ENCODE data around the gene SLC7A5. TPM values are rescaled to one million over a fixed set of nuclear protein-coding genes. Genes with fewer than 3 reads are reported as not detected.

SLC7A5 gene
- total RNA-seq, 4 donors from 2014 or later: 7.0 to 133 (median 19.1) TPM

DNA sequence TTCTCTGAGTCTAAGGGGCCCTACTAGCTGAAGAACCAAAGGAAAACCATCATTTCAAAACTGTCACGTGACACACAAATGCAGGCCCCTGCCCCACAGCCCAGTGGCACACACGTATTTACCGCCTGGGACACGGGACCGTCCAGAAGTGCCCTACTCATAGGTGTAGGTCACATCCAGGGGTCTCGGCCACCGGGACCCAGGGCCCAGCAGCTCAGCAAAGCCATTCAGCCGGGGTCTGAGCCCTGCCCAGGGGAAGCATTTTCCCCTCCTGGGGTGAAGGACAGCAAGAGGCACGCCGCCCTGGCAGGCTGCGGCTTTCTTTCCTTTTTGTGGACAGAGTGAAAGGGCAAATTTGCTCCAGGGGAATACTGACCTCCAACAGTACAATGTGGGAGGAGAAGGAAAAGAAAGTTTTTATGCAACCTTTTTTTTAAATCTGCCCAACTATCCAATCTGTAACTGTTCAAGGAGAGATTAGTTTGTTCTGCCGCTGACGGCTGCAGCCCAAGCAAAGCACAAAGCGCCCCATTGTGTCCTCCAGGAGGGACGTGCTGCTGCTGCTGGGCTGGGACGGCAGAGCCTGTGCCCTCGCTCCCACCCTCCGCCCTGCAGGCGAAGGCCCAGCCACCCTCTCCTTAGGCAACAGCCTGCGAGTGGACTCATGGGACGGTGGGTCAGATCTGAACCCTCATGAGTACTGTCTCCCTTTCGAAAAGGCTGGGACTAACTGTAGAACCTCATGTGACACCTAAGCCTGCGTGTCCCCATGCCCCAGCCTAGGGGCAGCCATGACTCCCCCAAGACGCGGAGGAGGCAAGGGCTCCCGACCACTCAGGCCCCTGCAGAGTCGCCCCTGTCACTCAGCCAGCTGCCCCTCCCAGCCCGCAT, 21.3 kb downstream of the SLC7A5 start:
- peaks cover 56 to 82% of the 10 kb centered on the region in 2 donors for H3K4me1 ChIP-seq
- H3K4me3 ChIP-seq: no peak overlapping the region
- in situ Hi-C loops (cut with MboI; ENCODE audit: low sequenced_read_pairs in 4 of 4) (no loop called here), intact Hi-C loops (cut with DNase I; ENCODE audit: low total_unique reads) (loop anchor here (2.0 kb wide), 1 partner anchor 23 kb away; no protein-coding TSS in a partner anchor)
- ATAC-seq (no peak), DNase-seq (no peak)
- TF ChIP-seq POLR2A (IDR thresholded peaks at IDR 0.05): no peak
- TF ChIP-seq, protein P1, sequence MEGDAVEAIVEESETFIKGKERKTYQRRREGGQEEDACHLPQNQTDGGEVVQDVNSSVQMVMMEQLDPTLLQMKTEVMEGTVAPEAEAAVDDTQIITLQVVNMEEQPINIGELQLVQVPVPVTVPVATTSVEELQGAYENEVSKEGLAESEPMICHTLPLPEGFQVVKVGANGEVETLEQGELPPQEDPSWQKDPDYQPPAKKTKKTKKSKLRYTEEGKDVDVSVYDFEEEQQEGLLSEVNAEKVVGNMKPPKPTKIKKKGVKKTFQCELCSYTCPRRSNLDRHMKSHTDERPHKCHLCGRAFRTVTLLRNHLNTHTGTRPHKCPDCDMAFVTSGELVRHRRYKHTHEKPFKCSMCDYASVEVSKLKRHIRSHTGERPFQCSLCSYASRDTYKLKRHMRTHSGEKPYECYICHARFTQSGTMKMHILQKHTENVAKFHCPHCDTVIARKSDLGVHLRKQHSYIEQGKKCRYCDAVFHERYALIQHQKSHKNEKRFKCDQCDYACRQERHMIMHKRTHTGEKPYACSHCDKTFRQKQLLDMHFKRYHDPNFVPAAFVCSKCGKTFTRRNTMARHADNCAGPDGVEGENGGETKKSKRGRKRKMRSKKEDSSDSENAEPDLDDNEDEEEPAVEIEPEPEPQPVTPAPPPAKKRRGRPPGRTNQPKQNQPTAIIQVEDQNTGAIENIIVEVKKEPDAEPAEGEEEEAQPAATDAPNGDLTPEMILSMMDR (IDR thresholded peaks at IDR 0.05 in 4 of 5, conservative IDR thresholded peaks at IDR 0.05 in 1 of 5): no peak
- H3K27me3 ChIP-seq: no peaks in the 10 kb centered on the region
- H3K27ac ChIP-seq: peak overlapping the region; percentile 62 to 100 (median 68)
- no peaks in the 10 kb centered on the region for H3K9me3 ChIP-seq
- H3K36me3 ChIP-seq: peaks cover 0 to 9% of the 10 kb centered on the region in 2 donors

DNA sequence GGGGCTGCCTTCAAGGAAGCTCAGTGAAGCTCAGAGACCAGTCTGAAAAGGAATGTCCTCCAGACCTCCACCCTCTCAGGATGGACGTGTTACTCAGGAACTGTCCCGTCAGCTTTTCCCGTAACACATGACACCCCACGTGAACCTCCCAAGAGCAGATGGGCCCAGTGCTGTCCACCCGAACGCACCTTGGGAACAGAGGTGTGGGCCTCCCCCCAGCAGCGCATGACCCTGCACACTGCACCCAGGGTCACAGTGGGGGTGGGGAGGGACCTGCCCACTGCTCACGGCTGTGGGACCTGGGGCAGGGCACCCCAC, 21.9 kb downstream of the SLC7A5 start:
- in situ Hi-C loops (cut with MboI; ENCODE audit: low sequenced_read_pairs in 4 of 4): no loop called here
- Histone ChIP-seq H3K36me3 (peaks cover 0 to 9% of the 10 kb centered on the region in 2 donors), H3K27me3 (no peaks in the 10 kb centered on the region), H3K4me3 (no peak overlapping the region), H3K9me3 (no peaks in the 10 kb centered on the region), H3K27ac (peak overlapping the region; percentile 62 to 100 (median 68)), H3K4me1 (peaks cover 52 to 76% of the 10 kb centered on the region in 2 donors)
- TF ChIP-seq, protein P1 (IDR thresholded peaks at IDR 0.05 in 4 of 5, conservative IDR thresholded peaks at IDR 0.05 in 1 of 5): no peak
- TF ChIP-seq POLR2A (IDR thresholded peaks at IDR 0.05): no peak
- intact Hi-C loops (cut with DNase I; ENCODE audit: low total_unique reads): no loop called here
- ATAC-seq (no peak), DNase-seq (no peak)

DNA sequence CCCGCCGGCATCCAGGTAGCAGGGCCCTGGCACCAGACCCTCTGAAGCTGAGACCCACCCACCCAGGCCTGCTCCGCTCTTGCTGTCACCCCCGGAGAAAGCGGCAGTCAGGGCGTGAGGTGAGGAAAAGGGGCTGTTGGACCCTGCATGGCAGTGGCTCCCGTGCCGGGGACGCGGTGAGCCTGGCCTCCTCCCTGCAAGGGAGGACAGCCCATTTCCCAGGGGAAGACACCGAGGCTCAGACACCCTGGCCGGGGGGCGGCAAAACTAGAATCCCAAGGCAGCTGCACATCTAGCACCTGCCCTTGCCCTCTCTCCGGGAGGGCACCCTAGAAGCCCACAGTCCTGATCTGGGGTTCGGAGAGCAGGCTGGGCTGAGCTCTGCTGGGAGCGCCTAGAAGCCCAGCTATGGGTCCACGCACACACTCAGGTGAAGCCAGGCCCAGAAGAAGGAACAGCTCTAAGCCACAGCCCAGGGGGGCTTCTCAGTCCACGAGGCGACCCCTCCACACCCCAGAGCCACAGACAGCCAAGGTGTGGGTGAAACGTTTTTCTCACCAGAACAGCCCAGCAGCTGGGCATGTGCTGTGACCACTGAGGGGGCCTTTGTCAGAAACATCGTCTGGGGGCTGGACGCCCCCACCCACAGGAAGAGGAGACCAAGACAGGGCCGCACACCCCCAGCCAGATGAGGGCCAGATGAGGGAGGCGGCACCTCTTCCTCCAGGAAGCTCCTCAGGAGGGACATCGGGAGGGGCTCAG, 22.4 kb downstream of the SLC7A5 start:
- ATAC-seq (no peak), DNase-seq (no peak)
- intact Hi-C loops (cut with DNase I; ENCODE audit: low total_unique reads) (no loop called here), in situ Hi-C loops (cut with MboI; ENCODE audit: low sequenced_read_pairs in 4 of 4) (no loop called here)
- Histone ChIP-seq H3K9me3 (no peaks in the 10 kb centered on the region), H3K36me3 (peaks cover 0 to 9% of the 10 kb centered on the region in 2 donors), H3K4me3 (no peak overlapping the region), H3K27ac (peak overlapping the region; percentile 62 to 100 (median 68)), H3K4me1 (peaks cover 47 to 70% of the 10 kb centered on the region in 2 donors), H3K27me3 (no peaks in the 10 kb centered on the region)
- TF ChIP-seq, protein P1 (IDR thresholded peaks at IDR 0.05 in 4 of 5, conservative IDR thresholded peaks at IDR 0.05 in 1 of 5): no peak
- TF ChIP-seq POLR2A (IDR thresholded peaks at IDR 0.05): no peak

DNA sequence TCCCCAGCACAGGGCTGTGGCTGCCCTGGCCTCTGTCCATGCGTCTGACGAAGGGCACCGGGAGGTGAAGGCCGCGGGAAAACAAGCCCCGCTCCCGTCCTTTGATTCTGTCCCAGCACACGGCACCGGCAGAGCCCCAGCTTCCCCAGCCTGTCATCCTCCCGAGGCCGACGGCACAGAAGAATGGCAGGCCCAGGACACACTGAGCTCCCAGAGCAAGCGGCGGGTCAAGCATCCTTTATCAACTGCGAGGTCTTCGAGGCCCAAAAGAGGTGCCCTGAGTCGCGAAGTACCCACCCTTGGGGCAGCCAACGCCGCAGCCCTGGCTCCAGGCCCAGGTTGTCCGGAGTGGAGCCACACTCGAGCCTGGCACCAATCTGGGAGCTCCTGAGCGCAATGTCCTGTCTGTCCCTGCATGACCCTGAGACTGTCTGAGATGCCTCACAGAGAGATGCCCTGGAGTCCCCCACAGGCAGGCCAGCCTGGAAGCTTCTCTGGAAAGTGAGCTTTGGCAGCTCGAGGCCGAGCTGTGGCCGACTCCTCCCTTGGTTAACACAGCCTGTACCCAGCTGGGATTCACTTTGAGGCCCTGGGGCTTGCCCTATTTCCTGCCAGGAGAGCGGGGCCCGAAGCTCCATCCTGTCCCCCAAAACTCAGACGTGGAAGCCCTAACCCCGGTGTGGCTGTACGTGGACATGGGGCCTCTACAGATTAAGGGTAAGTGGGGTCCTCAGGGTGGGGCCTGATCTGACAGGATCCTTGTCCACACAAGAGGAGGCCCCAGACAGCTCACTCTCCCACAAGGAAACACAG, 23.3 kb downstream of the SLC7A5 start:
- H3K27me3 ChIP-seq: no peaks in the 10 kb centered on the region
- ATAC-seq (peak in 1 of 2 donors; percentile 40), DNase-seq (peak in 1 of 2 donors; percentile 64)
- no peaks in the 10 kb centered on the region for H3K9me3 ChIP-seq
- in situ Hi-C loops (cut with MboI; ENCODE audit: low sequenced_read_pairs in 4 of 4) (no loop called here), intact Hi-C loops (cut with DNase I; ENCODE audit: low total_unique reads) (no loop called here)
- peaks cover 0 to 11% of the 10 kb centered on the region in 2 donors for H3K36me3 ChIP-seq
- H3K4me1 ChIP-seq: peaks cover 40 to 62% of the 10 kb centered on the region in 2 donors
- peak overlapping the region; percentile 62 to 100 (median 68) for H3K27ac ChIP-seq
- TF ChIP-seq, protein P1 (IDR thresholded peaks at IDR 0.05 in 4 of 5, conservative IDR thresholded peaks at IDR 0.05 in 1 of 5): no peak
- no peak for TF ChIP-seq POLR2A (IDR thresholded peaks at IDR 0.05)
- no peak overlapping the region for H3K4me3 ChIP-seq
